Peyer's patch (tissue), 4 donors: ENCODE measurements around the gene ACBD6.

Source experiments
- CTCF ChIP-seq, 6 experiments: fragments of 450-650 bp in 4 of 6; fragments of 200-600 bp in 2 of 6; sonication (generic) in 1 of 6; IDR thresholded peaks; one replicate each; pipeline ENCODE4 v1.5.1; 2017 to 2019; ENCODE audit warnings: antibody characterized with exemption in 6 of 6, mild to moderate bottlenecking in 3 of 6, moderate library complexity in 1 of 6
- POLR2A ChIP-seq, 2 donors: fragments of 450-650 bp; IDR thresholded peaks; one replicate each; pipeline ENCODE4 v1.5.1; 2017; ENCODE audit warnings: antibody characterized with exemption in 2 of 2, mild to moderate bottlenecking in 2 of 2, moderate library complexity in 2 of 2

GRCh38 chr1:180249725-180250498, 252.5 kb downstream of the ACBD6 start:
- TF ChIP-seq CTCF (IDR thresholded peaks at IDR 0.05) (no peak), POLR2A (IDR thresholded peaks at IDR 0.05) (no peak)
